ENCODE data around the gene EFNA5. TPM values are rescaled to one million over a fixed set of nuclear protein-coding genes. Genes with fewer than 3 reads are reported as not detected.

The EFNA5 gene
- total RNA-seq, 4 donors from 2014 or later: 1.2 to 22.7 (median 9.4) TPM

GRCh38 chr5:107636068-107636467, 34.7 kb downstream of the EFNA5 start:
- no peak for DNase-seq
- Histone ChIP-seq H3K36me3 (no peaks in the 10 kb centered on the region), H3K27ac (no peak overlapping the region), H3K27me3 (no peaks in the 10 kb centered on the region), H3K9me3 (no peaks in the 10 kb centered on the region), H3K4me1 (no peaks in the 10 kb centered on the region), H3K4me3 (no peak overlapping the region)
- TF ChIP-seq POLR2A (IDR thresholded peaks at IDR 0.05): no peak
- no peak for TF ChIP-seq CTCF (IDR thresholded peaks at IDR 0.05)
- intact Hi-C loops (cut with DNase I; ENCODE audit: low total_unique reads): no loop called here

GRCh38 chr5:107634981-107635848, 35.5 kb downstream of the EFNA5 start:
- DNase-seq: no peak
- Histone ChIP-seq H3K27ac (no peak overlapping the region), H3K4me1 (no peaks in the 10 kb centered on the region), H3K4me3 (no peak overlapping the region), H3K36me3 (no peaks in the 10 kb centered on the region), H3K9me3 (no peaks in the 10 kb centered on the region), H3K27me3 (no peaks in the 10 kb centered on the region)
- TF ChIP-seq POLR2A (IDR thresholded peaks at IDR 0.05) (no peak), CTCF (IDR thresholded peaks at IDR 0.05) (no peak)
- intact Hi-C loops (cut with DNase I; ENCODE audit: low total_unique reads): no loop called here

GRCh38 chr5:107633171-107633901, 37.4 kb downstream of the EFNA5 start:
- H3K27me3 ChIP-seq: no peaks in the 10 kb centered on the region
- H3K9me3 ChIP-seq: no peaks in the 10 kb centered on the region
- no peak for DNase-seq
- TF ChIP-seq CTCF (IDR thresholded peaks at IDR 0.05): no peak
- TF ChIP-seq POLR2A (IDR thresholded peaks at IDR 0.05): no peak
- intact Hi-C loops (cut with DNase I; ENCODE audit: low total_unique reads): no loop called here
- H3K27ac ChIP-seq: no peak overlapping the region
- H3K4me1 ChIP-seq: no peaks in the 10 kb centered on the region
- H3K4me3 ChIP-seq: no peak overlapping the region
- H3K36me3 ChIP-seq: no peaks in the 10 kb centered on the region

- Histone ChIP-seq H3K27ac (no peak overlapping the region), H3K9me3 (no peaks in the 10 kb centered on the region), H3K4me3 (no peak overlapping the region), H3K36me3 (no peaks in the 10 kb centered on the region), H3K27me3 (no peaks in the 10 kb centered on the region), H3K4me1 (no peaks in the 10 kb centered on the region)
- intact Hi-C loops (cut with DNase I; ENCODE audit: low total_unique reads): no loop called here
- no peak for TF ChIP-seq CTCF (IDR thresholded peaks at IDR 0.05)
- no peak for TF ChIP-seq POLR2A (IDR thresholded peaks at IDR 0.05)
- DNase-seq: no peak
Observed at GRCh38 chr5:107631805-107632362, 38.9 kb downstream of the EFNA5 start.

- Histone ChIP-seq H3K9me3 (no peaks in the 10 kb centered on the region), H3K4me1 (no peaks in the 10 kb centered on the region), H3K27me3 (no peaks in the 10 kb centered on the region), H3K36me3 (no peaks in the 10 kb centered on the region), H3K27ac (no peak overlapping the region), H3K4me3 (no peak overlapping the region)
- TF ChIP-seq POLR2A (IDR thresholded peaks at IDR 0.05) (no peak), CTCF (IDR thresholded peaks at IDR 0.05) (no peak)
- intact Hi-C loops (cut with DNase I; ENCODE audit: low total_unique reads): no loop called here
- no peak for DNase-seq
Observed at GRCh38 chr5:107630184-107630583, 40.6 kb downstream of the EFNA5 start.

All from uterus (tissue), 4 donors.